Endothelial cell (in vitro differentiated cells): Measurements from ENCODE around the gene CARM1. TPM values are rescaled to one million over a fixed set of nuclear protein-coding genes. Genes with fewer than 3 reads are reported as not detected.
"Not testable (repeated sequence)": the region's sequence is repeated elsewhere in the genome, so short reads cannot be mapped to it uniquely, and the experiment has no call there.

Experiments used
- DNase-seq: peaks from one replicate; pipeline ENCODE4 v3.0.0; 2021; ENCODE audit warnings: low spot score
- H3K27ac Mint-ChIP-seq: one replicate; pipeline ENCODE4 v1.8.0; 2021; ENCODE audit warnings: mixed read lengths, inconsistent platforms; ENCODE audit not compliant: unreplicated experiment
- H3K27me3 Mint-ChIP-seq: one replicate; pipeline ENCODE4 v1.8.0; 2021; ENCODE audit warnings: mild to moderate bottlenecking, moderate library complexity, mixed read lengths, inconsistent platforms; ENCODE audit not compliant: unreplicated experiment
- H3K36me3 Mint-ChIP-seq: one replicate; pipeline ENCODE4 v1.8.0; 2021; ENCODE audit warnings: mild to moderate bottlenecking, low read depth, mixed read lengths, inconsistent platforms; ENCODE audit not compliant: unreplicated experiment
- H3K4me1 Mint-ChIP-seq: one replicate; pipeline ENCODE4 v1.8.0; 2021; ENCODE audit warnings: mild to moderate bottlenecking, mixed read lengths, inconsistent platforms; ENCODE audit not compliant: unreplicated experiment
- H3K4me3 Mint-ChIP-seq: one replicate; pipeline ENCODE4 v1.8.0; 2021; ENCODE audit warnings: mild to moderate bottlenecking, mixed read lengths, inconsistent platforms; ENCODE audit not compliant: unreplicated experiment
- H3K9me3 Mint-ChIP-seq: one replicate; pipeline ENCODE4 v1.8.0; 2021; ENCODE audit warnings: mixed read lengths, inconsistent platforms; ENCODE audit not compliant: unreplicated experiment
- total RNA-seq: library from RNA; stranded (reverse); fragmentation: NEBNext Ultra II Directional; extraction: Animal tissue kit (Norgen Biotek cat#: 25700); gene quantifications from one replicate; pipeline ENCODE4 v1.2.1, GENCODE V29; 2021; ENCODE audit not compliant: unreplicated experiment
- TF ChIP-seq, protein P1 (sequence below): fragments of 200-600 bp; sonication (generic); IDR thresholded peaks from one replicate; pipeline ENCODE4 v1.5.0; 2021; ENCODE audit warnings: antibody characterized with exemption; ENCODE audit not compliant: unreplicated experiment

CARM1 gene
- total RNA-seq, 1 donor from 2014 or later: 63.2 TPM

GRCh38 chr19:10876459-10877240 lies 5.3 kb downstream of the CARM1 start:
- Mint-ChIP-seq H3K36me3 (no peaks in the 10 kb centered on the region), H3K27me3 (peaks cover 7% of the 10 kb centered on the region), H3K27ac (peak overlapping the region; percentile 9), H3K4me1 (peaks cover 14% of the 10 kb centered on the region), H3K9me3 (no peaks in the 10 kb centered on the region), H3K4me3 (no peak overlapping the region)
- no peak for DNase-seq
- TF ChIP-seq, protein P1, sequence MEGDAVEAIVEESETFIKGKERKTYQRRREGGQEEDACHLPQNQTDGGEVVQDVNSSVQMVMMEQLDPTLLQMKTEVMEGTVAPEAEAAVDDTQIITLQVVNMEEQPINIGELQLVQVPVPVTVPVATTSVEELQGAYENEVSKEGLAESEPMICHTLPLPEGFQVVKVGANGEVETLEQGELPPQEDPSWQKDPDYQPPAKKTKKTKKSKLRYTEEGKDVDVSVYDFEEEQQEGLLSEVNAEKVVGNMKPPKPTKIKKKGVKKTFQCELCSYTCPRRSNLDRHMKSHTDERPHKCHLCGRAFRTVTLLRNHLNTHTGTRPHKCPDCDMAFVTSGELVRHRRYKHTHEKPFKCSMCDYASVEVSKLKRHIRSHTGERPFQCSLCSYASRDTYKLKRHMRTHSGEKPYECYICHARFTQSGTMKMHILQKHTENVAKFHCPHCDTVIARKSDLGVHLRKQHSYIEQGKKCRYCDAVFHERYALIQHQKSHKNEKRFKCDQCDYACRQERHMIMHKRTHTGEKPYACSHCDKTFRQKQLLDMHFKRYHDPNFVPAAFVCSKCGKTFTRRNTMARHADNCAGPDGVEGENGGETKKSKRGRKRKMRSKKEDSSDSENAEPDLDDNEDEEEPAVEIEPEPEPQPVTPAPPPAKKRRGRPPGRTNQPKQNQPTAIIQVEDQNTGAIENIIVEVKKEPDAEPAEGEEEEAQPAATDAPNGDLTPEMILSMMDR: no peak

GRCh38 chr19:10877608-10878007 lies 6.3 kb downstream of the CARM1 start:
- H3K4me1 Mint-ChIP-seq: peaks cover 16% of the 10 kb centered on the region
- not testable (repeated sequence) for H3K27ac Mint-ChIP-seq, H3K36me3 Mint-ChIP-seq, H3K9me3 Mint-ChIP-seq, H3K4me3 Mint-ChIP-seq, DNase-seq, H3K27me3 Mint-ChIP-seq

DNA sequence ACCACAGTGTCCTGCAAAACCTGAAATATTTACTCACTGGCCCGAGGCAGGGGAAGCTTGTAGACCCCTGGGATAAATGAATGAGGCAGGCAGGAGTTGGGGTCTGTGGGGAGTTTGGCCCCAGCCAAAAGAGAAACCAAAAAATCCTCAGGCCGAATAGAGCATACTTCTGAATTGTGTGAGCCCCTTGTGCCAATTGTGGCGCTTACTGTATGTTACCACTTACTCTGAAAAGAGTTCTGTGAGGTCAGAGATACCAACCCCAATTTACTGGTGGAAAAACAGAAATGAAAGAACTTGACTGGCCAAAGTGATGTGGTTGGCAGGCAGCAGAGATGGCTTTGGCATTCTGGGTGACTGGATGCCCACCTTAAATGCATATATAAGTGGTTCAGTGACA lies 6.9 kb downstream of the CARM1 start:
- no peaks in the 10 kb centered on the region for H3K36me3 Mint-ChIP-seq
- no peak overlapping the region for H3K4me3 Mint-ChIP-seq
- no peak for DNase-seq
- H3K9me3 Mint-ChIP-seq: no peaks in the 10 kb centered on the region
- H3K27ac Mint-ChIP-seq: no peak overlapping the region
- peaks cover 12% of the 10 kb centered on the region for H3K4me1 Mint-ChIP-seq
- TF ChIP-seq, protein P1: no peak
- peaks cover 5% of the 10 kb centered on the region for H3K27me3 Mint-ChIP-seq

GRCh38 chr19:10881403-10882107 lies 10.2 kb downstream of the CARM1 start:
- H3K27me3 Mint-ChIP-seq: peaks cover 2% of the 10 kb centered on the region
- DNase-seq: no peak
- no peak overlapping the region for H3K4me3 Mint-ChIP-seq
- no peaks in the 10 kb centered on the region for H3K9me3 Mint-ChIP-seq
- no peaks in the 10 kb centered on the region for H3K36me3 Mint-ChIP-seq
- no peak overlapping the region for H3K27ac Mint-ChIP-seq
- H3K4me1 Mint-ChIP-seq: peaks cover 15% of the 10 kb centered on the region
- TF ChIP-seq, protein P1: no peak

GRCh38 chr19:10882108-10882457 lies 10.7 kb downstream of the CARM1 start:
- peaks cover 2% of the 10 kb centered on the region for H3K27me3 Mint-ChIP-seq
- no peaks in the 10 kb centered on the region for H3K9me3 Mint-ChIP-seq
- no peaks in the 10 kb centered on the region for H3K36me3 Mint-ChIP-seq
- TF ChIP-seq, protein P1: no peak
- DNase-seq: no peak
- no peak overlapping the region for H3K27ac Mint-ChIP-seq
- H3K4me3 Mint-ChIP-seq: no peak overlapping the region
- H3K4me1 Mint-ChIP-seq: peaks cover 16% of the 10 kb centered on the region
